Measurements from ENCODE around the gene IFTAP.

The IFTAP gene

DNA sequence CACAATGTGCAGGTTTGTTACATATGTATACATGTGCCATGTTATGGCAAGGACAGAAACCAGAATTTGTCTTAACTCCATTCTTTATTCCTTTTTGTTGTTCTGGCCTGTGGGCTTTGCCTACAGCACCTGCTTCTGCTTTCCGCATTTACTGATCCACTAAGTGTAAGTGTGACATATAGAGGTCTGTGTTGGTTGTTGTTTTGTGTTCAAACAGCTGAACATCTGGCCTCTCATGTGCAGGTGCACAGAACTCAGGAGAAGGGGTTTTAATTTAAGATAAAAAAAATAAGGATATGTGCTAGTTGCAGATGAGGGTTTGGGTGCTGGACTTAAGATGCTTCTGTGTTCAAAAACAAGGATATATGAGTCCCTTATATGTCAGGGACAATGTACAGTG lies 89.5 kb downstream of the IFTAP start:
- H3K4me3 ChIP-seq (ENCODE audit: low read depth, low read length), result no peak overlapping the region
- DNase-seq (ENCODE audit: low read depth), result no peak
- TF ChIP-seq, protein P1, sequence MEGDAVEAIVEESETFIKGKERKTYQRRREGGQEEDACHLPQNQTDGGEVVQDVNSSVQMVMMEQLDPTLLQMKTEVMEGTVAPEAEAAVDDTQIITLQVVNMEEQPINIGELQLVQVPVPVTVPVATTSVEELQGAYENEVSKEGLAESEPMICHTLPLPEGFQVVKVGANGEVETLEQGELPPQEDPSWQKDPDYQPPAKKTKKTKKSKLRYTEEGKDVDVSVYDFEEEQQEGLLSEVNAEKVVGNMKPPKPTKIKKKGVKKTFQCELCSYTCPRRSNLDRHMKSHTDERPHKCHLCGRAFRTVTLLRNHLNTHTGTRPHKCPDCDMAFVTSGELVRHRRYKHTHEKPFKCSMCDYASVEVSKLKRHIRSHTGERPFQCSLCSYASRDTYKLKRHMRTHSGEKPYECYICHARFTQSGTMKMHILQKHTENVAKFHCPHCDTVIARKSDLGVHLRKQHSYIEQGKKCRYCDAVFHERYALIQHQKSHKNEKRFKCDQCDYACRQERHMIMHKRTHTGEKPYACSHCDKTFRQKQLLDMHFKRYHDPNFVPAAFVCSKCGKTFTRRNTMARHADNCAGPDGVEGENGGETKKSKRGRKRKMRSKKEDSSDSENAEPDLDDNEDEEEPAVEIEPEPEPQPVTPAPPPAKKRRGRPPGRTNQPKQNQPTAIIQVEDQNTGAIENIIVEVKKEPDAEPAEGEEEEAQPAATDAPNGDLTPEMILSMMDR (IDR thresholded peaks at IDR 0.05; ENCODE audit: low read depth, low read length, missing control alignments), result no peak

- no peak for DNase-seq (ENCODE audit: low read depth)
- TF ChIP-seq, protein P1 (IDR thresholded peaks at IDR 0.05; ENCODE audit: low read depth, low read length, missing control alignments), result no peak
These were observed 90.8 kb downstream of the IFTAP start for GRCh38 chr11:36684840-36685801.

GRCh38 chr11:36688132-36688531 lies 93.8 kb downstream of the IFTAP start:
- no peak for DNase-seq (ENCODE audit: low read depth)
- TF ChIP-seq, protein P1 (IDR thresholded peaks at IDR 0.05; ENCODE audit: low read depth, low read length, missing control alignments), result no peak
- H3K4me3 ChIP-seq (ENCODE audit: low read depth, low read length), result no peak overlapping the region

More at GRCh38 chr11:36684840-36685801, 90.8 kb downstream of the IFTAP start:
- H3K4me3 ChIP-seq (ENCODE audit: low read depth, low read length), result no peak overlapping the region

DNA sequence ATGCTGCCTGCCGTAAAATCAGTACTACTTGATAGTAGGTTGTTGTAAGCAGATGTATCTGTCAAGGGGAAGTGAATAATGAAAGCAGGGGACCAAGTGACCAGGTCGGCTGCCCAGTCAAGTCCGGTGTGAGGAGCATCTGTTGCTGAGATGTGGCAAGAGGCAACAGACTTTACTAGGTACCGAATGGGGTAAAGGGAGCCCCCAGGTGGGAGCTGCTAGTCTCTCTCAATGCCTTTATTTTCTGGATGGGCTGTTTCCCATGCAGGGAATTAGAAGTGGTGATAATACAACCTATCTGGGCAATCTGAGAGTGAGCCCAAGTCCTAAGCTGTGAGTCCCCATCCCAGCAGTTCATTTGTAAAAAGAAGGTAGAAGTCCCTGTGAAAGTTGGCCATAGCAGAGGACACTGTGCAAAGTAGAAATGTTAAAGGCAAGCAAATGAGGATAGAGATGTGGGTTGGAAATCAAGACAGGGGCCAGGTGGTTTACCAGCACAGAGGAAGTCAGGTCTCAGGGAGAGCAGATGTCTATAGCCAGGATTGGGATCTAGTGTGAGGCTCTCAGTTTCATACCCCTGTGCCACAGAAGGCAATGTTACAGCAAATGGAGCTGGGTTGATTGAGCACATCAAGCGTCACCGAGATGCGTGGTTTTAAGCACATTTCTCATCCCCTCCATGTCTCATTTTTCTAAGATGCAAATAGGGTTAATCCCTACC lies 94.4 kb downstream of the IFTAP start:
- TF ChIP-seq, protein P1 (IDR thresholded peaks at IDR 0.05; ENCODE audit: low read depth, low read length, missing control alignments), result no peak
- H3K4me3 ChIP-seq (ENCODE audit: low read depth, low read length), result no peak overlapping the region
- DNase-seq (ENCODE audit: low read depth), result no peak

DNA sequence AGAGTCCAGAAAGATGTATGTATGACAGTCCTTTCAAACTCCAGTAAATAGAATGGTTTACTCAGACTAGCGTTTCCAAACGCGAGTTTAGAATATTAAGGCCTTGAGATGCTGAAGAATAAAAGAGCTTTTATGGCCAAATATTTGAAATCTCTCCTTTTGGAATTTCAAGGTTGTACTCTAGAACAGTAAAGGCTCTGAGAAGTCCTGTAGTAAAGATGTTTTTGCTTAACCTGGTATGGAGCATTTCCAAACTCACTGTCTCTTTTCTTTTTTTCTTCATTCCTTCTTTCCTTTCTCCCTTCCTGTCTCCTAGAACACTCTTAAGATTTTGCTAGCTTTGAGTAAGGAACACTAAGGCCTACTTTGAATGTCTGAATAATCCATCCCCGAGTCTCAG lies 95.1 kb downstream of the IFTAP start:
- no peak overlapping the region for H3K4me3 ChIP-seq (ENCODE audit: low read depth, low read length)
- DNase-seq (ENCODE audit: low read depth), result no peak
- TF ChIP-seq, protein P1 (IDR thresholded peaks at IDR 0.05; ENCODE audit: low read depth, low read length, missing control alignments), result no peak

GRCh38 chr11:36692704-36693103 lies 98.4 kb downstream of the IFTAP start:
- TF ChIP-seq, protein P1 (IDR thresholded peaks at IDR 0.05; ENCODE audit: low read depth, low read length, missing control alignments), result no peak
- DNase-seq (ENCODE audit: low read depth), result no peak
- H3K4me3 ChIP-seq (ENCODE audit: low read depth, low read length), result no peak overlapping the region
